Measurements from ENCODE around the gene SPATA19. TPM values are rescaled to one million over a fixed set of nuclear protein-coding genes. Genes with fewer than 3 reads are reported as not detected.
A peak's percentile ranks its signal among the peaks of the same experiment; 100 is the strongest.

SPATA19 gene
- total RNA-seq, 1 experiment from 2014 or later, result not detected

- no peak for DNase-seq (ENCODE audit: low read depth)
These were observed 27.0 kb downstream of the SPATA19 start for GRCh38 chr11:133818302-133818701.

GRCh38 chr11:133817449-133817848 lies 27.9 kb downstream of the SPATA19 start:
- no peak for DNase-seq (ENCODE audit: low read depth)

DNA sequence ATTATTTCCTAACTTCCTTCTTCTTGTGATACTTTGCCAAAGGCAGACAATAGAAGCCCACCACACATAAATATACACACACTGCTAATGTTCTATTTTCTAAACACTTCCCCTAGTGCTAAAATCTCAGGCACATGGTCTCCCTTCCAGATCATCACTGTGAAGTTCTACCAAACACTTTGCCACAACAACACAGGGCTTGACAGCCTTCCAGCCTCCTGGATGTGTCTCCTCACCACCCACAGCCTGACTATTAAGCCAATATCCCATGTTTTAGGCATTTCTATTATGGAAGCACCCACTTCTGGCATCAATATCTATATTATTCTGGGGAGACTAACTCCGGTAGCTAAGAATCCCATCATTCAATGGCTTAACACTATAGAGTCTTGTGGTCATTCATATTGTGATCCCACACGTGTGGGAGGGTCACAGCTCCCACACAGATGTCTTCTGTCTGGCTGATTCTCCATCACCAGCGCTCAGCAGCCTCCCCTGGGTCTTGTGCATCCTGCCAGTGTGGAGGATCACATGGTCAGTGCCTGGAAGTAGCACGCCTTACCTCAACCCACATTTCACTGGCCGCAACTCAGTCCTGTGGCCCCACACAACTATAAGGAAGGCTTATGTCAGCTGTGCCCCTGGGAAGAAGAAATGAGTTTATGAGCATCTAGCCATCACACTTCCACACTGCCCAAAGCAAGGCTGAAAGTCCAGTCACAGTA lies 29.0 kb downstream of the SPATA19 start:
- no peak for DNase-seq (ENCODE audit: low read depth)

- DNase-seq (ENCODE audit: low read depth), result no peak
These were observed 29.7 kb downstream of the SPATA19 start for GRCh38 chr11:133815636-133816035.

- DNase-seq (ENCODE audit: low read depth), result no peak
These were observed 30.7 kb downstream of the SPATA19 start for GRCh38 chr11:133814588-133815100.

- no peak for DNase-seq (ENCODE audit: low read depth)
These were observed 33.2 kb downstream of the SPATA19 start for GRCh38 chr11:133811850-133812685.

DNA sequence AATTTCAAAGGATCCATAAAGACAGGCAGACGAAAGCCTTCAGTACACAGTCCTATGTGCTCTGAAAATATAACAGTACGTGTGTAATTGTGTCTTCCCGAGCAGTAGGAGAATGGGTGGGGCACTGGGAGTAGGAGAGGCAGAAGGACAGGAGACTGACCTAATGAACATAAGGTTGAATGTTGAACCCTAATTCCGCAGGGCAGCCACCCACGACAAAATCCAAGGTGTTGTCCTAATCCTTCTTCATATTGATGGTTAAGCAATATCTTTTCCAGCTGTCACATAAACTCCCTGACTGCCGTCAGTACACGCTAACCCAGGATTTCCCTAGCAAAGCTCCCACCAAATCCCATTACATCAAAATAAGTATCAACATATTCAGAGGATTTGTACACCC lies 34.5 kb downstream of the SPATA19 start:
- no peak for DNase-seq (ENCODE audit: low read depth)

GRCh38 chr11:133809569-133810491 lies 35.5 kb downstream of the SPATA19 start:
- peak; percentile 28 for DNase-seq (ENCODE audit: low read depth)

DNA sequence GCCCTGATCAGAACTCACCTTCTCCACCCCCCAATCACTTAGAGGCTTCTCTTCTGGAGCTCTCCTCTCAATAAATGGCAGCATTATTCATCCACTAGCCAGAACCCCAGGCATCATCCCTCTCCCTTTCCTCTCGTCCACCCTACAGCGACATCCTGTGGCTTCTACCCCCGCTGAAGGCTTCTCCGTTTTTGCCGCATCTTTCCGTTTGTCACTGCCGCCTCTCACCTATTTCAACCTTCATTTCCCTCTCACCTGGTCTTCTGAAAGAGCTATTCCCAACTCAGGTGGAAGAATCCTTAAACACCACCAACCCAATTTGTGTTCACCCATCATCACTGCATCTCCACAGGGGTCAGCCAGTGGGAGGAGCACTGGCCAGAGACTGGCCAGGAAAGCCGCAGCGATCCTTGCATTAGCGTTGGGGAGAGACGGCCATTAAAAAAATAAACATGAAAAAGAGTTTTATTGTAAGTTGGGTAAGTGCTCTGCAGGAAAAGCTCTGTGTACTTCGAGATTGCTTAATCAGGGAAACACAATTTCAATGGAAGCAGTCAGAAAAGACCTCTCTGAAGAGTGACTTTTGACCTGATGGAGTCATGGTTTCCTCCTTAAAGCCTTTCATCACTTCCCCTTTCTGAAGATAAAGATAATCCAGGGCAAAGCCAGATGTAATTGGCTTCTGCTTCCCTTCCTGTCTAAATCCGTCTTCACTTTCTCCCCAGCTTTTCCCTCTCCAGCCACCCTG lies 36.7 kb downstream of the SPATA19 start:
- no peak for DNase-seq (ENCODE audit: low read depth)

DNA sequence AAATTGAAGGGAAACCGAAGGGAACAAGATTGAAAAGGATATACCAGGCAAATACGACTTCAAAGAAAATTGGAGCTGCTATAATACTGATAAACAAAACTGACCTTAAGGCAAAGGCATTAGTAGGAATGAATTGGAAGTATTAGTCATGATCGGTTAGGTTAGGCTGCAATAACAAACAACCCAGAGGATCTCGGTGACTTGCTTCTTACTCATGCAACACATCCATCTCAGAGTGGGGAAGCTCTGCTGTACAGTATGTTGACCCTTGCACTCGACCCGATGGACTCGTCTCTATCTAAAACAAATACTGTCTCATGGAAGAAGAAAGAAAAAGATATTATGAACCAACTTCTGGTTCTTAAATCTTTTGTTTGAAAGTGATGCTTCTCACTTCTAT lies 42.3 kb downstream of the SPATA19 start:
- peak; percentile 84 for DNase-seq (ENCODE audit: low read depth)

- no peak for DNase-seq (ENCODE audit: low read depth)
These were observed 44.0 kb downstream of the SPATA19 start for GRCh38 chr11:133801356-133801755.

DNA sequence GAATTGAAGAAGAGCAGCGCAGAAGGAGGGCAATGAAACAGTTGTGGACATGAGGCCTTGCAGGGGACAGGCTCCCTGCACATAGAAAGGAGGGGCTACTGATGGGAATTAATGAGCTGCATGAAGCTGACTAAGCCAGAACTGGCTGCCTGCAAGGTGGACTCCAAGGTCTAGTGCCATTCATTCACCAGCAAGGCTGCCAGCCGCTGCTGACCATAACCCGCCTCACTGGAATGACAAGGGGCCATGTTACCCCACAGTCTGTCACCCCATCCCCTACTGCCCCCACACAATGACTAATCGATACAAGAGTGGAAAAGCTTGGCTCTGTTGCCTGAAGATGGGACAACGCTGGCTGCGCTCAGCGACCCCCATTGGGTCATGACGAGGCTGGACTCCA lies 44.6 kb downstream of the SPATA19 start:
- no peak for DNase-seq (ENCODE audit: low read depth)

DNA sequence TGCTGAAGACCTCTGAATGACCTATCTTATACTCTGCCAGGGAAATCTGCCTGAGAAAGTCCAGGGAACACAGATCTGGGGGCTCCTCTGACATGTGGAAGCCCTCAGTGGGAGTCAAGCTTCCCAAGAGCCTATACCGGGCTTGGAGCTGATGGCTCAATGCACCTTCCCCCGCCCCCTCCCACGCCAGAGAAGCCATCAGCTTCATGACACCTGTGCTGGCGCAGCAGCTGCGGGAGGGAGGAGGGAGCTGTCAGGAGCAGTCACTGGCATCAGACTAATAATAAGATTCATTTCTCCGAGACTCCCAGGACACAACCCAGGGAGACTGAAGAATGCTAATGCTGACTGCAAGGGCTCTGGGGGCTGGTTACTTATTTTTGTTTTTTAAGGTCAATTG lies 47.8 kb downstream of the SPATA19 start:
- no peak for DNase-seq (ENCODE audit: low read depth)

DNA sequence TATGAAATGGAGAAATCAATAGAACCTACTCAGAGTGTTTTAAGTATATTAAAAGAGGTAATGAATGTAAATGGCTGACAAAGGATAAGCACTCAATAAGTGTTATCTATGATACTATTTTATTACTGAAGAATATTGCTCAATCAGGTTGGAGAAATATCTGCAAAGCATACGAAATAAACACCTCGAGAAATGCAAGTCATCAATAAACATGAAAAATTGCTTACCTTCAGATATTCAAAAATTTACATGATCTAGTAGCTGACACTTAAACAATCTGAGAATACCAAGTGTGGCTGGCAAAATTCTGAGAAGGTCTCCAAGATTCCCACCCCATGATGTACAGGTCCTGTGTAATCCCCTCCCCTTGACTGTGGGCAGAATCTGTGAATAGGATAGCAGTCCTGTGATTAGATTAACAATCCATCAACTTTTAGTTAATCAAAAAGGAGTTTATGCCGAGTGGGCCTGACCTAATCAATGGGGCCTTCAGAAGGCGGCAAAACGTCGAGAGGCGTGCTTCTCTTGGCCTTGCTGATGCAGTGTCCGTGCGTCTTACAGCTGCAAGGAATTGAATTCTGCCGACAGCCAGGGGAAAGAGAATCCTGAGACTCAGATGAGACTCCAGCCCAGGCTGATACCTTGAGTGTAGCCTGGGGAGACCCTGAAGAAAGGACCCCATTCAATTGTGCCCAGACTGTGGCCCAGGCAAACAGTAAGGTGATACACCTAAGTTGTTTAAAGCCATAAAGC lies 49.1 kb downstream of the SPATA19 start:
- no peak for DNase-seq (ENCODE audit: low read depth)

GRCh38 chr11:133795088-133795487 lies 50.2 kb downstream of the SPATA19 start:
- no peak for DNase-seq (ENCODE audit: low read depth)

- DNase-seq (ENCODE audit: low read depth), result no peak
These were observed 51.1 kb downstream of the SPATA19 start for GRCh38 chr11:133794205-133794604.

DNA sequence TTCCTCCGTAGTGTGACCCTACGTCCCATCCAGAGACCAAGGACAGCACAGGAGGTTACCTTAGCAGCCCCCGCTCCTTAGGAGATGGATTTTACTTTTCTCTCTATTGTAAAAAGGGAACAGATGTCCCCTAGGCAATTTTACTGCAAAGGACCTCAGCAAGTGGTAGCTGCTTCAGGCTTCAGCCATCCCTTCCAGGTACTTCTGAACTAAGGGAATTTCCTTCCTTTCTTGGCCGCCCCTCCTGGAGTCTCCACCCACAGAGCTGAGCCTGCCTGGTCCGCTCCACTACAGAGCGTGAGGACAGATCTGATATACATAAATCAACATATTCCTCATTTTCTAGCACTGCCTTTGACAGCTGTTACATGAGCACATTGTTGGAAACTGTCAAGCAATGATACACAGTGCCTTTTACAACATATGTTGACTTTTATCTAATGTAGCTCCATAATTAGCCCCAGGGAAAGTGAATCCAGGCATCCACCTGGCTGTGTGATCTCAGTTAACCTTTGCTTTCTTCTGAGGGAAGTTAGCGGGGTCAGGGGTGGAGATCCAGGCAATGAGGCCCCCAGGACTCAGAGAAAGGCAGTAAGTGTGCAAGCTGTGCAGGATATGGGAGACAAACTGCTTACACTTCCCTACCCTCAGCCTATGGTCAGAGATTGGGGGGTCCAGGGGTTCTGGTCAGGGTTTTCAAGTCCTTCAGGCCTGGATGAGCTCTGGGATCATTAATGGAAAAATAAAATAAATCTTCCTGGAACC lies 51.9 kb downstream of the SPATA19 start:
- DNase-seq (ENCODE audit: low read depth), result no peak

DNA sequence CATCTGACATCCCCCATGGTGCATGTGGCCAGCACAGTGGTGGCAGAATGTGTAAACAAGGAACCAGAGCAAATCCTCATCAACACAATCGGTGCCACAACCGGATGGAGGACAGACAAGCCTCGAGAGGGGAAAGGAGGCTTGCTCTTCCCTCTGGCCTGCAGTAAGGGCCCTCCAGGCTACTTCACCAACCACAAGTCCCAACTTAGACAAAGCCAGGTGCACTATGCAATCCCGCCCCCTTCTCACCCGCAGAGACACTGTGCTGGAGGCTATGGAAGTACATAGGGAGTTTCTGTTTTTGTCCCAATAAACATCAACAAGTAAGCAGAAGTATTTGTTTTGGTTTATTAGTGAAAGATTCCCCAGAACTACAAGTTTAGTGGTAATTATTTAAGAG lies 54.3 kb downstream of the SPATA19 start:
- no peak for DNase-seq (ENCODE audit: low read depth)
